ENCODE data around the gene PDXP. TPM values are rescaled to one million over a fixed set of nuclear protein-coding genes. Genes with fewer than 3 reads are reported as not detected.

Gene PDXP
- total and polyA plus RNA-seq, 2 of the 13 experiments (the other 11 are each of a cell fraction or from before 2014, with no cell fraction given): 58.2 to 70.6 TPM

GRCh38 chr22:37632174-37633088 is 26.1 kb upstream of the PDXP start (continued):
- TF ChIP-seq ZNF576 (CRISPR knock-in tag; IDR thresholded peaks at IDR 0.05) (0 out of 2 replicates have a peak, but pooled peaks have one; percentile 14), RFXAP (CRISPR knock-in tag; IDR thresholded peaks at IDR 0.05; ENCODE audit: borderline replicate concordance) (no peak), HBP1 (CRISPR knock-in tag; IDR thresholded peaks at IDR 0.05; ENCODE audit: low read depth) (no peak), AGO2 (optimal IDR thresholded peaks at IDR 0.05; ENCODE audit: low read depth, low read length) (peak; percentile 23), ZNF333 (CRISPR knock-in tag; IDR thresholded peaks at IDR 0.05; ENCODE audit: borderline replicate concordance) (0 out of 2 replicates have a peak, but pooled peaks have one; percentile 2), IKZF5 (CRISPR knock-in tag; IDR thresholded peaks at IDR 0.05) (no peak), ZNF414 (CRISPR knock-in tag; IDR thresholded peaks at IDR 0.05) (0 out of 2 replicates have a peak, but pooled peaks have one; percentile 55), ZNF160 (CRISPR knock-in tag; IDR thresholded peaks at IDR 0.05) (no peak), ZNF501 (CRISPR knock-in tag; IDR thresholded peaks at IDR 0.05) (0 out of 2 replicates have a peak, but pooled peaks have one; percentile 12), ZNF687 (CRISPR knock-in tag; IDR thresholded peaks at IDR 0.05) (peak; percentile 3; the same call in 1 of the 2 replicates), CERS6 (CRISPR knock-in tag; IDR thresholded peaks at IDR 0.05) (no peak), STAG1 (CRISPR knock-in tag; IDR thresholded peaks at IDR 0.05) (no peak), TEAD2 (CRISPR knock-in tag; IDR thresholded peaks at IDR 0.05) (no peak), PBX2 (CRISPR knock-in tag; IDR thresholded peaks at IDR 0.05) (no peak), ZSCAN30 (CRISPR knock-in tag; IDR thresholded peaks at IDR 0.05) (no peak), AGO1 (IDR thresholded peaks at IDR 0.05; ENCODE audit: low read depth, low read length, poor library complexity, severe bottlenecking) (peak; percentile 8), U2AF2 (IDR thresholded peaks at IDR 0.05; ENCODE audit: low read depth, low read length) (0 out of 2 replicates have a peak, but pooled peaks have one; percentile 18), PHF20 (CRISPR knock-in tag; IDR thresholded peaks at IDR 0.05) (no peak)

Data from HepG2 (cell line).